GM19193 (cell line): ENCODE results near the gene GLI2.

ENCODE experiments used
- POLR2A ChIP-seq: IDR thresholded peaks from 4 replicates; pipeline ENCODE4 v1.6.1; 2011; ENCODE audit not compliant: insufficient read depth, insufficient read length; ENCODE audit errors: extremely low read depth

The GLI2 gene

DNA sequence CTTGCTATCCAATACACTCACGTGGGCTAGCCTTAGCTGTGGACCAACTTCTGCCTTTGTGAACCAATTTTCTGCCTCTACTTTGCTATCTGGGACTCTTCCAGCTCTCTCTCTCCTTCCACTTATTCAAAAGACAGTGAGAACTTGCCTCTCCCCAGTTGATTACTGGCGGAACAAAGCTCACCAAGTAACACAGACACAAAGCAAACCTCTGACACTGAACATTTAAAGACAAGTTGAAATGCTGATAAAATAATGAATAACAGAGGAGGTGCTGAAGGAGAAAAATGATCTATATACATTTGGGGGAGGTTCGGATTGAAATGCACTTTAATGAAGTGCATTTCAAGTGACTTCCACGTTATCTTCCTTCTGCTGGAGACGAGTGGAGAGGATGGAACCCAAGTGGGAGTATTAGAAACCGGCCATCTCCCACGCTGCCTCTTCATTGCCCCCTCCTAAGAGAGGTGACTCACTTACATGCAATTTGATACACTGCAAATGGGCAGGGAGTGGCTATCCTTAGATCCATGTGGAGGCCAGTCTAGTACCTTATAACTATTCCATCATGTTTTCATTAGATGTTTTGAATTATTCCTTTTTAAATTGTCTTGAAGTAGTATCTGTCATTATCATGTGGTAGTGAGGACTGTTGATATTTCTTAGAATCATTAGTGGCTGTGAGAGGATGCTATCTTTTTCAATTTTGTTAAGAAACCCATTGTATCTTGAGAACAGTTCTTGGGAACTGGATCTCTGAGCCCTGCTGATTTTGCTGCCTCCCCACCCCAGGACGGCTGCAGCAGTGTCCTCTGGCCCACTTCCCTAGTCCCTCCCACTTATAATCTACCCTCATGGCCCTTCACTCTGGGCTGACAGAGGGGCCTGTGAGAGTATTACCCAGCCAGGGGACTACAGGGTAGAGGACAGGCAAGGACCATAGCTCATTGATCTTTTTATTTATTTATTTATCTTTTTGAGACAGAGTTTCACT is 6.0 kb upstream of the GLI2 start:
- no peak for TF ChIP-seq POLR2A

- TF ChIP-seq POLR2A: no peak
These were observed 4.5 kb upstream of the GLI2 start for GRCh38 chr2:120731175-120731574.

- no peak for TF ChIP-seq POLR2A
These were observed 3.0 kb upstream of the GLI2 start for GRCh38 chr2:120732506-120733237.

GRCh38 chr2:120733238-120733932 is 2.3 kb upstream of the GLI2 start:
- no peak for TF ChIP-seq POLR2A

DNA sequence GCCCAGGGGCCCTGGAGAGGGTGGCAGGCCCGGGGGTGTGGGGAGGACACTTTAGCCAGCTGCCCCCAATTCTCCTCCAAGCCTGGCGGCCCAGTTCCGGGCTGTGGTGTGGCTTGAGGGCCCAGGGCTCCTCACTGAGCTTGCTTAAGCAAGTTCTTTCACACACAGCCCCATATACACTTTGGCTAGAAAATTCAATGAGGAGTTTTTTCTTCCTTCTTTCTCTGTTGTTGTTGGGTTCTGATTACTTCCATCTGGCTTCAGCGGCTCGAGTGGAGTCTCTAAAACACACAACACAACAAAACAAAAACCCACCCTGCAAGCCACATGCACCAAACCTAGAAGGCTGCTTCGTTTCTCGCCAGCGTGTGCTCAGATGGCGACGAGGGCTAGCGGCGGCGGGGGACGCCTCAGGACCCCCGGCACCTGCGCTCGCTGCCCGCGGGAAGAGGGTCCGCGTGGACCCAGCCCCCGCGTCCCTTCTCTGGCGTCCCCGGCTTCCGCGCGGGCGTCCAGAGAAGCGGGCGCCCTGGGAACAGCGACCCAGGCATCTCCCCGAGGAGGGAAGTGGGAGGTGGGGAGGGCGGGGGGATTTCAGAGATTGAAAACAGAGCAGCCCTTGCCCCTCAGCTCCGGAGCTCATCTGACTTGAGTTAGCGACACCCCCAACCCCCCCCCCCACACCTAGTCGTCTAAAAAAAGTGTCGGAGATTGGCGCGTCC is 577 bp upstream of the GLI2 start:
- TF ChIP-seq POLR2A: no peak

DNA sequence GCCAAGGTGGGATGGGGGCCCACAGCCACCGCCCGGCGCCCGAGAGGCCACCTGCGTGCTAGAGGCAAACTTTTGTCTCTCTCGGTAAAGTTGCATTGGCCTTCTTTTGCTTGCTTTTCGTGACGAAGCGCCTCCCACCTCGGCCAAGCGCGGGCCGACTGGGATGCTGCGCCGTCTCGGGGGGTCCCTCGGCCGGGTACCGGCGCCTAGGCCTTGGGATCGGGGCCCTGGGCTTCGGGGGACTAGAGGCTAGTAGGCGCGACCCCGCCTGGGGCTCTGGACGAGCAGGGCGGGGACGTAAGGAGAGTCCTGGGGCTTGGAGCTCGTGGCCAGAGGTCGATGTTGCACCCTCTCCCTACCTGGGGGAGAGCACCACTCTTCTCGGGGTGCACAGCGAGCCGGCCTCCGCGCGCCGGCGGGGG is 545 bp downstream of the GLI2 start:
- TF ChIP-seq POLR2A: no peak

DNA sequence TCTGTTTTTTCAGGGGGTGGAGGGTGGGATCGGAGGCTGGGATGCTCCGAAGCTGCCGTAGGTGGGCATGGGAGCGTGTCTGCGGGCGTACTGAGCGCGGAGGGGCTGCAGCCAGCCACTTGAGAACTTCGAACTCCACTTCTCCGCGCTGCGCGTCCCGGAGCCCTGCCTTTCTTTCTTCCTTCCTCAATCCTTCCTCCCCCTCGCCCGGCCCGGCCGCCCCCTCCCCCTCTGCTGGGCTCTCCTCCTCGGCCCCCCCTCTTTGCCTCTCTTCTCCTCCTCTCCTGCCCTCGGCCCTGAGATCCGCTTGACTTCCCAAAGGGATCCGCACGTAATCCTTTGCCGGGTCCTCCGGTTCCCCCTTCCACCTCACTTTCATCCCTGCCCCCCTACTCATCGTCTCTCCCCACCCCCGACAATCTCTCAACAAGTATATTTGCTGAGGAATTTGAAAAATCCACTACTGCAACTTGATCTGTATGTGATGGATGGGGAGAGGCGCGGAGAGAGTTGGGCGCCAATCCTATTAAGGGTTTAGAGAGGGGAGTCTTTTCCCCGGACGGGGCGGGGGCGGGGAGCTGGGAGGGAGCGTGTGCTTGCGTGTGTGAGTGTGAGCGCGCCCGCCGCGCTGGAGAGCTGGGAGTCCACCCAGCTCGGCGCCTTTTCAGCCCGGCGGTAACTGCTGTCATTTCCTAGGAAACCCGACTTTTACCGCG is 1.1 kb downstream of the GLI2 start:
- no peak for TF ChIP-seq POLR2A

DNA sequence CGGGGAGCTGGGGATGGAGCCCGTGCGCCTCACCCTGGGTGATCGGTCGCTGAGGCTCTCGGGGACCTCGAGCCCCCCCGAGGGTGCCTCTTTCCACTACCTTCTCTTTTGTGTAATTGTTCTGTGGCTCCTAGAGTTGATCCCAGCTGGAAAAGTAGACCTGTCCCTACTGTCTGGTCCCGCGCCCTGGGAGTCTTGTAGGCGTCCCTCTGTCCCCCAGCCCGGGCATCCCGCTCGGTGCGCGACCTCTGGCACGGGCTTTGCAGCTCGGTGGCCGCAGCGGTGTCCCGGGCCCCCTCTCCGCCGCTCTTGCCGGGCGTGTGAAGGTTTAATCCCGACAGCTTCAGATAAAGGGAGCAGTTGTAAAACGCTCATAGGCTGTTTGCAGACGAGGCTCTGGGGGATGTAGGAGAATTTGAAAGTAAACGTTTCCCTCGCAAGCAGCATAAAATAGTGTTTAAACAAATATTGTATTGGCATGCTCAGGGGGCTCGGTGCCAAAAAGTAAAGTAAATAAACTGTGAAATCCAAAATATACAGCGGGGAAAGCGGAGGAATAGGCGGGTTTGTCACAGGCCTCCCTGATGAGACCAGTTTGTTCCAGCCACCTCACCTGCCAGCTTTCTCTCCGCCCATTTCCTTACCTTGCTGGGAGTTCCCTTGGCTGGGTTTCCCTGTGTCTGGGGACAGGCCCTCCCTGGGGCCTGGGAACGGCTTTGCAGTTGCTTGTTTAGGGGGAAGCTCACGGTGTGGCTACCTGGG is 1.9 kb downstream of the GLI2 start:
- TF ChIP-seq POLR2A: no peak

GRCh38 chr2:120738117-120738516 is 2.4 kb downstream of the GLI2 start:
- no peak for TF ChIP-seq POLR2A

- TF ChIP-seq POLR2A: no peak
These were observed 3.2 kb downstream of the GLI2 start for GRCh38 chr2:120738786-120739437.

- TF ChIP-seq POLR2A: no peak
These were observed 3.9 kb downstream of the GLI2 start for GRCh38 chr2:120739438-120740090.

- no peak for TF ChIP-seq POLR2A
These were observed 4.7 kb downstream of the GLI2 start for GRCh38 chr2:120740375-120740764.
